Smooth muscle cell (in vitro differentiated cells): ENCODE measurements around the gene ZNRF1. TPM values are rescaled to one million over a fixed set of nuclear protein-coding genes. Genes with fewer than 3 reads are reported as not detected.

ENCODE experiments used
- DNase-seq: peaks from one replicate; lab custom pipeline; 2025; ENCODE audit not compliant: unreplicated experiment; lab: John Stamatoyannopoulos, UW
- H2AFZ ChIP-seq: fragments of 200-600 bp; sonication (generic); 2 replicates; pipeline ENCODE4 v1.6.0; 2016; ENCODE audit warnings: antibody characterized with exemption, low read depth, mild to moderate bottlenecking
- H3F3A ChIP-seq: fragments of 200-600 bp; sonication (generic); 2 replicates; pipeline ENCODE4 v1.6.0; 2017; ENCODE audit warnings: antibody characterized with exemption, low read depth
- H3K27ac ChIP-seq: fragments of 200-600 bp; sonication (generic); 2 replicates; pipeline ENCODE4 v1.5.1; 2016; ENCODE audit warnings: low read depth, mild to moderate bottlenecking
- H3K27me3 ChIP-seq: fragments of 200-600 bp; sonication (generic); 2 replicates; pipeline ENCODE4 v1.6.1; 2016; ENCODE audit warnings: low read depth, mild to moderate bottlenecking
- H3K36me3 ChIP-seq: fragments of 200-600 bp; sonication (generic); 2 replicates; pipeline ENCODE4 v1.5.1; 2016; ENCODE audit warnings: low read depth
- H3K4me1 ChIP-seq: fragments of 200-600 bp; sonication (generic); 2 replicates; pipeline ENCODE4 v1.5.1; 2016; ENCODE audit warnings: low read depth
- H3K4me2 ChIP-seq: fragments of 200-600 bp; sonication (generic); 2 replicates; pipeline ENCODE4 v1.6.0; 2016; ENCODE audit warnings: mild to moderate bottlenecking
- H3K4me3 ChIP-seq: fragments of 200-600 bp; sonication (generic); 2 replicates; pipeline ENCODE4 v1.5.1; 2016; ENCODE audit warnings: mild to moderate bottlenecking
- H3K79me2 ChIP-seq: fragments of 200-600 bp; sonication (generic); 2 replicates; pipeline ENCODE4 v1.6.0; 2016; ENCODE audit warnings: low read depth, mild to moderate bottlenecking
- H3K9ac ChIP-seq: fragments of 200-600 bp; sonication (generic); 2 replicates; pipeline ENCODE4 v1.6.0; 2016; ENCODE audit warnings: low read depth
- H3K9me3 ChIP-seq: fragments of 200-600 bp; sonication (generic); replicated peaks from 2 replicates; pipeline ENCODE4 v1.5.1; 2016; ENCODE audit warnings: low read depth
- H4K20me1 ChIP-seq: fragments of 200-600 bp; sonication (generic); 2 replicates; pipeline ENCODE4 v1.6.0; 2016; ENCODE audit warnings: low read depth
- CTCF ChIP-seq: fragments of 200-600 bp; sonication (generic); IDR thresholded peaks from 2 replicates; pipeline ENCODE4 v1.5.1; 2017; ENCODE audit warnings: borderline replicate concordance, mild to moderate bottlenecking, antibody characterized with exemption; ENCODE audit not compliant: insufficient read depth, poor library complexity, severe bottlenecking
- WGBS: methylation state at CpG from one replicate; pipeline ENCODE4 v1.1.7; 2016; ENCODE audit warnings: low lambda C conversion rate; 5-methylcytosine and 5-hydroxymethylcytosine counted together
- polyA plus RNA-seq: library from polyadenylated mRNA; unstranded; fragments of >200 nt; fragmentation: Nextera tagmentation; extraction: Ambion mirVana; gene quantifications from 2 replicates; pipeline ENCODE4 v1.2.1, GENCODE V29; 2016
- total RNA-seq: library from RNA; depleted of rRNA; stranded (reverse); fragments of >200 nt; gene quantifications from 2 replicates; pipeline ENCODE4 v1.2.3, GENCODE V29; 2014

Gene ZNRF1
- total and polyA plus RNA-seq, 2 experiments from 2014 or later, result 18.2 to 45.4 TPM

- Histone ChIP-seq H3K79me2 (peaks cover 64% of the 10 kb centered on the region), H3K27ac (peak overlapping the region; percentile 64), H2AFZ (no peak overlapping the region), H3K9me3 (peaks cover under 1% of the 10 kb centered on the region), H3K4me1 (no peaks in the 10 kb centered on the region), H4K20me1 (peaks cover 64% of the 10 kb centered on the region), H3K36me3 (no peaks in the 10 kb centered on the region), H3K4me2 (no peak overlapping the region), H3K4me3 (no peak overlapping the region), H3K27me3 (no peaks in the 10 kb centered on the region), H3K9ac (no peak overlapping the region), H3F3A (no peaks in the 10 kb centered on the region)
- DNase-seq, result no peak
- TF ChIP-seq CTCF, result no peak
- 88% methylated on average over 2 of the region's 2 CpGs for WGBS
Observed at GRCh38 chr16:75026892-75027391, 28.1 kb downstream of the ZNRF1 start.

DNA sequence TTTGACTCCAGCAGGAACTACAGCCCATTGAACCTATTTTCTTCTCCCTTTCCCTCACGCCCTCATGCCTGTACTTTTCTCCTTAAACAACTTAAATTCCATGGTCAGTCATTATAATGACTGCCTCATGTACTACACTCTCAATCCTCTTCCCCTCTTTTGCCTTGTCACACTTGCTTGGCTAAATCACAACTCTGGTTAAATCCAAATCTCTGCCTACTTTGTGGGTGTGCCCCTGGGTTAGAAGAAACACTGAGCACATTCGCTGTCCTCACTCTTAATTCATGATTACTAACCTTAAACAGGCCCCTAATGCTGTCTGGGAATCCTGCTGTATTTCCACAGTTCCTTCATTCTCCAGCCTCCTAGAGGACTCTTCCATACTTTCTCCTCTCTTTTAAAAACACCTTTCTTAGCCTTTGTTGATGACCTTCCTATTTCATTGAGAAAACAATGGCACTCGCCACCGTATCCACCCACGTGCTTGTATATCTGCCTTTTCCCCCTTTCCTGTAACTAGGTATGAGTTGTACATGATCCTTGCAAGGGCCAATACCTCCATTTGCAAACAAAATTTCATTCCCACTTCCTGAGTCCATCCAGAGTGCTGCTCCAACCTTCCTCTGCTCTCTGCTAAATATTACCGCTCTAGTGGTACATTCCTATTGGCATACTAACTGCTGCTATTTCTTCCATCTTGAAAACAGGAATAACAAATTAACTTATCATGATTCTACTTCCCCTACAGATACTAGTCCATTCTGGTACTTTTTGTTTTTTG is 28.9 kb downstream of the ZNRF1 start:
- Histone ChIP-seq H4K20me1 (peaks cover 69% of the 10 kb centered on the region), H3K27ac (no peak overlapping the region), H3K4me2 (no peak overlapping the region), H2AFZ (no peak overlapping the region), H3K9me3 (no peaks in the 10 kb centered on the region), H3K4me1 (no peaks in the 10 kb centered on the region), H3K4me3 (no peak overlapping the region), H3K9ac (no peak overlapping the region), H3K27me3 (no peaks in the 10 kb centered on the region), H3K36me3 (no peaks in the 10 kb centered on the region), H3K79me2 (peaks cover 67% of the 10 kb centered on the region), H3F3A (no peaks in the 10 kb centered on the region)
- 90% methylated on average over 6 of the region's 6 CpGs for WGBS
- DNase-seq, result no peak
- TF ChIP-seq CTCF, result no peak

- Histone ChIP-seq H3K9me3 (no peaks in the 10 kb centered on the region), H2AFZ (no peak overlapping the region), H3K9ac (no peak overlapping the region), H3K27ac (no peak overlapping the region), H3K4me1 (no peaks in the 10 kb centered on the region), H4K20me1 (peaks cover 75% of the 10 kb centered on the region), H3K4me3 (no peak overlapping the region), H3F3A (no peaks in the 10 kb centered on the region), H3K27me3 (no peaks in the 10 kb centered on the region), H3K79me2 (peaks cover 70% of the 10 kb centered on the region), H3K4me2 (no peak overlapping the region), H3K36me3 (no peaks in the 10 kb centered on the region)
- no peak for DNase-seq
- no peak for TF ChIP-seq CTCF
- WGBS, result 75% methylated on average over 4 of the region's 4 CpGs
Observed at GRCh38 chr16:75028544-75029135, 29.8 kb downstream of the ZNRF1 start.

DNA sequence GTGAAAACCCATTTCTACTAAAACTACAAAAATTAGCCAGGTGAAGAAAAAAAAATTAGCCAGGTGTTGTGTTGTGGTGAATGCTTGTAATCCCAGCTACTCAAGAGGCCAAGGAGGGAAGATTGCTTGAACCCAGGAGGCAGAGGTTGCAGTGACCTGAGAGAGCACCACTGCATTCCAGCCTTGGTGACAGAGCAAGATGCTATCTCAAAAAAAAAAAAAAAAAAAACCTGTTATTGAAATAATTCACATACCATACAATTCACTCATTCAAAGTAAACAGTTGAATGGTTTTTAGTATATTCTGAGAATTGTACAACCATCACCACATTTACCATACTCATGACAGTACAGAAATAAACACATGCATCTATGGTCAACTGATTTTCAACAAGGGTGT is 31.0 kb downstream of the ZNRF1 start:
- no peaks in the 10 kb centered on the region for H3F3A ChIP-seq
- peaks cover 82% of the 10 kb centered on the region for H4K20me1 ChIP-seq
- no peaks in the 10 kb centered on the region for H3K4me1 ChIP-seq
- H3K36me3 ChIP-seq, result no peaks in the 10 kb centered on the region
- H3K4me3 ChIP-seq, result no peak overlapping the region
- no peak overlapping the region for H3K27ac ChIP-seq
- no peaks in the 10 kb centered on the region for H3K27me3 ChIP-seq
- no peak overlapping the region for H2AFZ ChIP-seq
- peaks cover 74% of the 10 kb centered on the region for H3K79me2 ChIP-seq
- no peak overlapping the region for H3K4me2 ChIP-seq
- no peak overlapping the region for H3K9ac ChIP-seq
- no peak for TF ChIP-seq CTCF
- no peak for DNase-seq
- H3K9me3 ChIP-seq, result no peaks in the 10 kb centered on the region
